Esophagus (tissue), 2 donors: ENCODE results near the gene RBM38. TPM values are rescaled to one million over a fixed set of nuclear protein-coding genes. Genes with fewer than 3 reads are reported as not detected.

Experiments used
- H3K27ac ChIP-seq, 2 donors: one replicate each; pipeline ENCODE4 v1.5.1; 2013; ENCODE audit warnings: low read depth in 2 of 2, mild to moderate bottlenecking in 2 of 2, inconsistent platforms in 1 of 2, low read length in 1 of 2, moderate library complexity in 1 of 2
- H3K27me3 ChIP-seq, 2 donors: one replicate each; pipeline ENCODE4 v1.6.1; 2013; ENCODE audit warnings: low read length in 2 of 2, control low read depth in 1 of 2, mild to moderate bottlenecking in 1 of 2; ENCODE audit not compliant: insufficient read depth in 2 of 2, control insufficient read depth in 1 of 2
- H3K36me3 ChIP-seq, 2 donors: one replicate each; pipeline ENCODE4 v1.6.1; 2013; ENCODE audit warnings: low read length in 1 of 2; ENCODE audit not compliant: control insufficient read depth in 2 of 2, insufficient read depth in 2 of 2
- H3K4me1 ChIP-seq, 2 donors: one replicate each; pipeline ENCODE4 v1.6.1; 2013; ENCODE audit warnings: low read length in 1 of 2; ENCODE audit not compliant: control insufficient read depth in 2 of 2, insufficient read depth in 2 of 2
- H3K4me3 ChIP-seq, 2 donors: one replicate each; pipeline ENCODE4 v1.5.1; 2013; ENCODE audit warnings: low read length in 2 of 2, mild to moderate bottlenecking in 2 of 2, low read depth in 1 of 2, moderate library complexity in 1 of 2
- H3K9me3 ChIP-seq, 2 donors: one replicate each; pipeline ENCODE4 v1.6.1; 2013; ENCODE audit warnings: mild to moderate bottlenecking in 2 of 2, low read depth in 1 of 2, low read length in 1 of 2, moderate library complexity in 1 of 2; ENCODE audit not compliant: control insufficient read depth in 2 of 2, insufficient read depth in 1 of 2
- WGBS, 2 donors: extraction: QIAGEN DNeasy Blood & Tissue Kit; methylation state at CpG; one replicate each; pipeline ENCODE4 v1.1.7; 2013; 5-methylcytosine and 5-hydroxymethylcytosine counted together
- polyA plus RNA-seq, 2 donors: library from polyadenylated mRNA; stranded (reverse); fragments of 200-250 nt; gene quantifications; one replicate each; pipeline ENCODE4 v1.2.3, GENCODE V29; 2013
- donor health status: healthy with polysubstance abuse.
- donor health status: Bipolar disorder and iron deficiency.

The RBM38 gene
- polyA plus RNA-seq, 2 donors: 10.9 to 13.8 TPM

DNA sequence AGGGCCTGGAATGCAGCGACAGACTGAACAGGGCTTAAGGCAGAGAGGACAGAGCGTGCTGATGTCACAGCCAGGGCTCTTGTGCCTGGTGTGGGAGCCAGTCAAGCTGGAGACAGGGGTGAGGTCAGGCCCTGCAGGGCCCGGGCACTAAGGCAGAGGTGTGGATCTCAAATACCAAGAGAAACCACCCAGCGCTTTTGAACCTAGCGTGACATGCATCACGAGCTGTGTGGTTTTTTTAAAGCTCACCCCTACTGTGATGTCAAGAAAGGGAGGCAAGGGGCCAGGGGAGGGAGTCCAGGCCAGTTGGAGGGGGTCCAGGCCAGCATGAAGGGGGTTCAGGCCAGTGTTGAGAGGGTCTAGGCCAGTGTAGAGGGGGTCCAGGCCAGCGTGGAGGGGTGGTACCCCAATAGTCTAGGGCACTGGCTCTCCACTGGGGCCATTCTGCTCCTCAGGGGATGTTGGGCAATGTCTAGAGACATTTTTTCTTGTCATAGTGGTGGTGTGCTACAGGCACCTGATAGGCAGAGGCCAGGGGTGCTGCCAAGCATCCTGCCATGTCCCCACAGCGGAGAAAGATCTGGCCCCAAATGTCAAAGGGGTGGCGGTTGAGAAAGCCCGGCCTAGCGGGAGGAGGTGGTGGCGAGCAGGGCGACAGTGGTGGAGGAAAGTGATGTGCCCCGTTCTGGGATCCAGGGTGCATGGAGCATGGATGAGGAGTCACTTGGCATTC lies 42.6 kb downstream of the RBM38 start:
- H3K9me3 ChIP-seq: no peaks in the 10 kb centered on the region
- no peaks in the 10 kb centered on the region for H3K27me3 ChIP-seq
- H3K4me1 ChIP-seq: peaks cover 8 to 9% of the 10 kb centered on the region in 2 donors
- H3K36me3 ChIP-seq: no peaks in the 10 kb centered on the region
- H3K4me3 ChIP-seq: no peak overlapping the region
- no peak overlapping the region for H3K27ac ChIP-seq
- WGBS, 2 donors: 85 to 89% methylated on average over 14 of the region's 14 CpGs

DNA sequence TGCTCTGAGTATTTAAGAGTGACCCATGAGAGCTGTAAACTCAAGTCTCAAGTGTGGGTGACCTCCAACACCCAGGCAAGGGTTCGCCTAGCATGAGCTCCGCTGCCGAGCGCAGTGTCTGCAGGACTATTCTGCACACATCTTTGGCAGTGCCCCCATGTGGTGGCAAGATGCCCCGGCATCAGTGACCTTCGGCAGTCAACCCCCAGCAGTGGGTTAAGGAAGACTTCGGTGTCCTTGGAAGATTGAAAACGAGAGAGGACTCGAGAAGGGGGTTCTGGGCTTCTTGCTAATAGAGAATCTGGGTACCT lies 43.1 kb downstream of the RBM38 start:
- WGBS, 2 donors: 93 to 95% methylated on average over 9 of the region's 9 CpGs
- H3K9me3 ChIP-seq: no peaks in the 10 kb centered on the region
- H3K27me3 ChIP-seq: no peaks in the 10 kb centered on the region
- H3K27ac ChIP-seq: no peak overlapping the region
- H3K4me1 ChIP-seq: peaks cover 8 to 9% of the 10 kb centered on the region in 2 donors
- H3K36me3 ChIP-seq: no peaks in the 10 kb centered on the region
- H3K4me3 ChIP-seq: no peak overlapping the region

GRCh38 chr20:57435105-57435497 lies 43.9 kb downstream of the RBM38 start:
- 47 to 49% methylated on average over 10 of the region's 10 CpGs for WGBS, 2 donors
- no peaks in the 10 kb centered on the region for H3K36me3 ChIP-seq
- H3K4me3 ChIP-seq: no peak overlapping the region
- H3K4me1 ChIP-seq: peaks cover 8 to 9% of the 10 kb centered on the region in 2 donors
- no peaks in the 10 kb centered on the region for H3K9me3 ChIP-seq
- H3K27me3 ChIP-seq: no peaks in the 10 kb centered on the region
- H3K27ac ChIP-seq: no peak overlapping the region

DNA sequence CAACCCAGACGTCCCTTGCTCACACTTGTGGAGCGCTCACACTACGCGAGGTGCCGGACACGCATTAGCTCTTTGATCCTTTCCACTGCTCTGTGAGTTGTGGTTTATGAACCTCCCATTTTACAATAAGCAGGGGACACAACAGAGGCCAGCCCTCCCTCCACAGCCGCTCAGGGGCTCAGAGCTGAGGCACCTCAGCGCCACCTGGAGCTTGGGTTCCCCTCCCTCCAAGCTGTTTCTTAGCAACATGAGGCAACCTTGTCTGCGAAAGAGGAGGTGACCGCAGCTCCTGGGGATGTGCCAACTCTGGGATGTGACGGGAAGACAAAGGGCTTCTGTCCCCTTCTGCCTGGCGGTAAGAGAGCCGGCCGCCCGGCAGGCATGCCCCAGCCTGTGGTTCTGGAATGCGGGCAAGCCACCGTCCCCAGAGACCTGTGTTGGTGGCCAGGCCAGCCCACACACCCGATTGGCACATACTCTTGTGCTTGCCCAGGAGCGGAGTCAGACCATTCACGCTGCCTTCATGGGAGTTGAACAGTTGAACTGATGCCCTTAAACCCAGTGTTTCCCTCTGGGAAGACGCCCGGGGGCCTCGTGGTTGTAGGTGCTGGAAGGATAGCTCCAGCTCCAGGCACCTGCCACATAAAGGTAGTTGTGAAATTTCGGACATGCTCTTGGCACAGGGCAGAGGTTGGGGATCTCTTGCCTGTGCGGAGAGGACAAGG lies 44.5 kb downstream of the RBM38 start:
- Histone ChIP-seq H3K4me3 (no peak overlapping the region), H3K9me3 (no peaks in the 10 kb centered on the region), H3K36me3 (no peaks in the 10 kb centered on the region), H3K4me1 (peaks cover 8 to 9% of the 10 kb centered on the region in 2 donors), H3K27ac (no peak overlapping the region), H3K27me3 (no peaks in the 10 kb centered on the region)
- 35 to 40% methylated on average over 25 of the region's 25 CpGs for whole genome bisulfite sequencing, 2 donors

GRCh38 chr20:57436223-57436545 lies 45.0 kb downstream of the RBM38 start:
- Histone ChIP-seq H3K4me3 (no peak overlapping the region), H3K36me3 (no peaks in the 10 kb centered on the region), H3K27me3 (no peaks in the 10 kb centered on the region), H3K9me3 (no peaks in the 10 kb centered on the region), H3K27ac (no peak overlapping the region), H3K4me1 (peaks cover 8 to 9% of the 10 kb centered on the region in 2 donors)
- WGBS, 2 donors: 87 to 89% methylated on average over 6 of the region's 6 CpGs

DNA sequence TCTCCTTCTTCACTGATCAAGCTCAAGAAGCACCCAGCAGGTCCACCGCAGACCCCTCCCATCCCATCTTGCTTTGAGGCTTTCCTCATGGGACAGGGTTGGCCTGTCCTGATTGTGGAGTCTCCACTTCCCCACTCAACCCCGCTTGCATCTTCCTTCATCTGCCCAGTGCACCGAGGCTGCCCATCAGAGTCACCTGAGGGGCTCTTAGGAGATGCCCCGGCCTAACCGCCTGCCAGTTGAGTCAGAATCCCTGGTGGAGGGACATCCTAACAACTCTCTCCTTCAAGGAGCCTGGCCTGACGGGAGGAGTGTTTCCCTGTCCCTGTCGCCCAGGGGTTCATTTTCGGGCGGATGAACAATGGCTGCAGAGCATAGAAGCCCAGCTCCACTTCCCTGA lies 46.1 kb downstream of the RBM38 start:
- Histone ChIP-seq H3K4me1 (peaks cover 8 to 9% of the 10 kb centered on the region in 2 donors), H3K27ac (peak overlapping the region in 1 of 2 donors; percentile 45), H3K36me3 (no peaks in the 10 kb centered on the region), H3K9me3 (no peaks in the 10 kb centered on the region), H3K27me3 (no peaks in the 10 kb centered on the region), H3K4me3 (no peak overlapping the region)
- WGBS, 2 donors: 91 to 92% methylated on average over 9 of the region's 9 CpGs

- H3K4me3 ChIP-seq: no peak overlapping the region
- H3K27ac ChIP-seq: peak overlapping the region in 1 of 2 donors; percentile 70
- H3K36me3 ChIP-seq: no peaks in the 10 kb centered on the region
- H3K27me3 ChIP-seq: no peaks in the 10 kb centered on the region
- H3K9me3 ChIP-seq: no peaks in the 10 kb centered on the region
- WGBS, 2 donors: 78 to 79% methylated on average over 18 of the region's 18 CpGs
- H3K4me1 ChIP-seq: peaks cover 8 to 9% of the 10 kb centered on the region in 2 donors
Measured at GRCh38 chr20:57437672-57438330, 46.6 kb downstream of the RBM38 start.

- 64 to 66% methylated on average over 5 of the region's 5 CpGs for WGBS, 2 donors
- no peaks in the 10 kb centered on the region for H3K27me3 ChIP-seq
- H3K9me3 ChIP-seq: no peaks in the 10 kb centered on the region
- H3K4me1 ChIP-seq: peaks cover 6 to 9% of the 10 kb centered on the region in 2 donors
- H3K4me3 ChIP-seq: no peak overlapping the region
- peak overlapping the region; percentile 14 to 74 for H3K27ac ChIP-seq
- no peaks in the 10 kb centered on the region for H3K36me3 ChIP-seq
Measured at GRCh38 chr20:57438552-57438951, 47.4 kb downstream of the RBM38 start.

GRCh38 chr20:57439432-57439831 lies 48.2 kb downstream of the RBM38 start:
- H3K4me1 ChIP-seq: peaks cover 0 to 9% of the 10 kb centered on the region in 2 donors
- peak overlapping the region; percentile 44 to 89 for H3K27ac ChIP-seq
- 35 to 44% methylated on average over 6 of the region's 6 CpGs for WGBS, 2 donors
- no peaks in the 10 kb centered on the region for H3K9me3 ChIP-seq
- no peaks in the 10 kb centered on the region for H3K36me3 ChIP-seq
- H3K4me3 ChIP-seq: no peak overlapping the region
- H3K27me3 ChIP-seq: no peaks in the 10 kb centered on the region
